GM11168 (cell line): ENCODE measurements around the gene SEMA4A.
"Not testable (repeated sequence)": the region's sequence is repeated elsewhere in the genome, so short reads cannot be mapped to it uniquely, and the experiment has no call there.

Source experiments
- in situ Hi-C: fragments of 300-500 bp; cut with MboI; formaldehyde crosslinking; loops from one replicate; pipeline ENCODE4 v1.12.0; 2022; ENCODE audit warnings: low sequenced_read_pairs; ENCODE audit not compliant: unreplicated experiment

SEMA4A gene

GRCh38 chr1:156190265-156190664 is 36.9 kb downstream of the SEMA4A start:
- in situ Hi-C loops: not testable (repeated sequence)

- in situ Hi-C loops: no loop called here
Measured at GRCh38 chr1:156191292-156191964, 38.0 kb downstream of the SEMA4A start.

GRCh38 chr1:156193208-156193487 is 39.8 kb downstream of the SEMA4A start:
- in situ Hi-C loops: no loop called here

- in situ Hi-C loops: no loop called here
Measured at GRCh38 chr1:156193488-156194299, 40.3 kb downstream of the SEMA4A start, which contains the start of gene SLC25A44. TSS of gene SLC25A44 (plus strand) at chr1:156194104. CDS start at chr1:156199848, 5,744 bp downstream.

GRCh38 chr1:156194300-156194652 is 40.9 kb downstream of the SEMA4A start:
- in situ Hi-C loops: no loop called here

GRCh38 chr1:156195853-156196252 is 42.5 kb downstream of the SEMA4A start:
- in situ Hi-C loops: no loop called here

- in situ Hi-C loops: no loop called here
Measured at GRCh38 chr1:156196445-156196844, 43.1 kb downstream of the SEMA4A start.

- in situ Hi-C loops: no loop called here
Measured at GRCh38 chr1:156198831-156199349, 45.5 kb downstream of the SEMA4A start.

- in situ Hi-C loops: no loop called here
Measured at GRCh38 chr1:156200044-156200443, 46.7 kb downstream of the SEMA4A start.

GRCh38 chr1:156203331-156203730 is 49.9 kb downstream of the SEMA4A start:
- in situ Hi-C loops: no loop called here

GRCh38 chr1:156204686-156205085 is 51.3 kb downstream of the SEMA4A start:
- in situ Hi-C loops: no loop called here

- in situ Hi-C loops: no loop called here
Measured at GRCh38 chr1:156211243-156211642, 57.9 kb downstream of the SEMA4A start.

GRCh38 chr1:156212130-156212529 is 58.7 kb downstream of the SEMA4A start:
- in situ Hi-C loops: no loop called here

- in situ Hi-C loops: no loop called here
Measured at GRCh38 chr1:156212833-156213643, 59.7 kb downstream of the SEMA4A start, which contains the start of gene PMF1. TSS of gene PMF1 (plus strand) at chr1:156213007. CDS start at chr1:156213016, 9 bp downstream.

GRCh38 chr1:156213644-156213966 is 60.2 kb downstream of the SEMA4A start:
- in situ Hi-C loops: no loop called here

GRCh38 chr1:156214024-156214748 is 60.8 kb downstream of the SEMA4A start:
- in situ Hi-C loops: no loop called here

GRCh38 chr1:156216361-156217086 is 63.1 kb downstream of the SEMA4A start:
- in situ Hi-C loops: not testable (repeated sequence)

GRCh38 chr1:156217871-156218270 is 64.5 kb downstream of the SEMA4A start:
- in situ Hi-C loops: no loop called here

- in situ Hi-C loops: loop anchor here (5.0 kb wide), 1 partner anchor 73 kb away; no protein-coding TSS in a partner anchor
Measured at GRCh38 chr1:156220226-156220625, 66.8 kb downstream of the SEMA4A start.
